Measurements from ENCODE around the gene GNAI1. TPM values are rescaled to one million over a fixed set of nuclear protein-coding genes. Genes with fewer than 3 reads are reported as not detected.
A peak's percentile ranks its signal among the peaks of the same experiment; 100 is the strongest.

GNAI1 gene
- total RNA-seq, 2 experiments from 2014 or later, result 2.3 to 2.4 TPM

- Mint-ChIP-seq H3K27ac (no peak overlapping the region), H3K9me3 (no peaks in the 10 kb centered on the region), H3K4me3 (peak overlapping the region; percentile 72), H3K36me3 (ENCODE audit: low read depth) (no peaks in the 10 kb centered on the region), H3K27me3 (ENCODE audit: low read depth) (peaks cover 46% of the 10 kb centered on the region), H3K4me1 (ENCODE audit: low read depth) (peaks cover 35% of the 10 kb centered on the region)
- intact Hi-C loops (cut with micrococcal nuclease), result loop anchor here (10.0 kb wide), 1 partner anchor 521 kb away; no protein-coding TSS in a partner anchor
- no peak for DNase-seq
- CTCF ChIA-PET, result interaction anchor here (1.0 kb wide), 1 partner anchor 143 kb away, joined by 3 read pairs; no protein-coding TSS in a partner anchor
These were observed 506 bp upstream of the GNAI1 start for GRCh38 chr7:80134115-80134535.

GRCh38 chr7:80135309-80136104, 876 bp downstream of the GNAI1 start:
- CTCF ChIA-PET, result interaction anchor here (0.9 to 1.1 kb wide), 3 partner anchors 8 to 45 kb away, joined by 3 to 7 read pairs (median 3); no protein-coding TSS in a partner anchor

GRCh38 chr7:80136261-80137055, 1.8 kb downstream of the GNAI1 start:
- Mint-ChIP-seq H3K27ac (peak overlapping the region; percentile 66), H3K27me3 (ENCODE audit: low read depth) (peaks cover 50% of the 10 kb centered on the region), H3K36me3 (ENCODE audit: low read depth) (peaks cover 3% of the 10 kb centered on the region), H3K4me1 (ENCODE audit: low read depth) (peaks cover 37% of the 10 kb centered on the region), H3K9me3 (no peaks in the 10 kb centered on the region), H3K4me3 (peak overlapping the region; percentile 74)
- CTCF ChIA-PET, result interaction anchor here (0.9 to 1.1 kb wide), 2 partner anchors 9 to 17 kb away, joined by 3 to 7 read pairs; no protein-coding TSS in a partner anchor
- peak; percentile 20 for DNase-seq
- intact Hi-C loops (cut with micrococcal nuclease), result loop anchor here (1.0 to 10.0 kb wide), 9 partner anchors 15 to 518 kb away; no protein-coding TSS in a partner anchor

More at GRCh38 chr7:80135309-80136104, 876 bp downstream of the GNAI1 start:
- H3K4me1 Mint-ChIP-seq (ENCODE audit: low read depth), result peaks cover 37% of the 10 kb centered on the region
- H3K27me3 Mint-ChIP-seq (ENCODE audit: low read depth), result peaks cover 48% of the 10 kb centered on the region
- peak overlapping the region; percentile 74 for H3K4me3 Mint-ChIP-seq
- H3K36me3 Mint-ChIP-seq (ENCODE audit: low read depth), result no peaks in the 10 kb centered on the region
- no peaks in the 10 kb centered on the region for H3K9me3 Mint-ChIP-seq
- peak; percentile 46 for DNase-seq
- intact Hi-C loops (cut with micrococcal nuclease), result loop anchor here (1.0 to 10.0 kb wide), 9 partner anchors 16 to 519 kb away; no protein-coding TSS in a partner anchor
- H3K27ac Mint-ChIP-seq, result peak overlapping the region; percentile 66

- no peaks in the 10 kb centered on the region for H3K9me3 Mint-ChIP-seq
- H3K36me3 Mint-ChIP-seq (ENCODE audit: low read depth), result peaks cover 3% of the 10 kb centered on the region
- peaks cover 37% of the 10 kb centered on the region for H3K4me1 Mint-ChIP-seq (ENCODE audit: low read depth)
- peaks cover 51% of the 10 kb centered on the region for H3K27me3 Mint-ChIP-seq (ENCODE audit: low read depth)
- CTCF ChIA-PET, result interaction anchor here (1.9 kb wide), 1 partner anchor 13 kb away, joined by 7 read pairs; no protein-coding TSS in a partner anchor
- intact Hi-C loops (cut with micrococcal nuclease), result loop anchor here (5.0 to 10.0 kb wide), 2 partner anchors 60 to 517 kb away; no protein-coding TSS in a partner anchor
- H3K4me3 Mint-ChIP-seq, result no peak overlapping the region
- no peak overlapping the region for H3K27ac Mint-ChIP-seq
- no peak for DNase-seq
These were observed 2.8 kb downstream of the GNAI1 start for GRCh38 chr7:80137410-80137809.

GRCh38 chr7:80139236-80139635, 4.6 kb downstream of the GNAI1 start:
- Mint-ChIP-seq H3K27me3 (ENCODE audit: low read depth) (peaks cover 41% of the 10 kb centered on the region), H3K36me3 (ENCODE audit: low read depth) (peaks cover 3% of the 10 kb centered on the region), H3K4me3 (no peak overlapping the region), H3K4me1 (ENCODE audit: low read depth) (peaks cover 25% of the 10 kb centered on the region), H3K9me3 (no peaks in the 10 kb centered on the region), H3K27ac (no peak overlapping the region)
- CTCF ChIA-PET, result interaction anchor here (0.6 kb wide), 1 partner anchor 208 kb away, joined by 4 read pairs; no protein-coding TSS in a partner anchor
- no peak for DNase-seq
- intact Hi-C loops (cut with micrococcal nuclease), result loop anchor here (5.0 to 10.0 kb wide), 2 partner anchors 62 to 516 kb away; no protein-coding TSS in a partner anchor

GRCh38 chr7:80140388-80140787, 5.8 kb downstream of the GNAI1 start:
- no peak for DNase-seq
- Mint-ChIP-seq H3K4me3 (no peak overlapping the region), H3K4me1 (ENCODE audit: low read depth) (peaks cover 23% of the 10 kb centered on the region), H3K27ac (no peak overlapping the region), H3K36me3 (ENCODE audit: low read depth) (peaks cover 3% of the 10 kb centered on the region), H3K9me3 (no peaks in the 10 kb centered on the region), H3K27me3 (ENCODE audit: low read depth) (peaks cover 45% of the 10 kb centered on the region)
- intact Hi-C loops (cut with micrococcal nuclease), result no loop called here
- CTCF ChIA-PET, result no interaction called here

- intact Hi-C loops (cut with micrococcal nuclease), result no loop called here
- H3K4me1 Mint-ChIP-seq (ENCODE audit: low read depth), result peaks cover 18% of the 10 kb centered on the region
- H3K9me3 Mint-ChIP-seq, result no peaks in the 10 kb centered on the region
- CTCF ChIA-PET, result no interaction called here
- H3K27ac Mint-ChIP-seq, result no peak overlapping the region
- H3K27me3 Mint-ChIP-seq (ENCODE audit: low read depth), result peaks cover 48% of the 10 kb centered on the region
- no peak for DNase-seq
- H3K4me3 Mint-ChIP-seq, result no peak overlapping the region
- peaks cover 3% of the 10 kb centered on the region for H3K36me3 Mint-ChIP-seq (ENCODE audit: low read depth)
These were observed 6.7 kb downstream of the GNAI1 start for GRCh38 chr7:80141376-80141775.

- no peak overlapping the region for H3K4me3 Mint-ChIP-seq
- no peak overlapping the region for H3K27ac Mint-ChIP-seq
- CTCF ChIA-PET, result interaction anchor here (1.5 kb wide), 1 partner anchor 30 kb away, joined by 4 read pairs; no protein-coding TSS in a partner anchor
- no peak for DNase-seq
- H3K36me3 Mint-ChIP-seq (ENCODE audit: low read depth), result peaks cover 3% of the 10 kb centered on the region
- peaks cover 41% of the 10 kb centered on the region for H3K27me3 Mint-ChIP-seq (ENCODE audit: low read depth)
- peaks cover 8% of the 10 kb centered on the region for H3K4me1 Mint-ChIP-seq (ENCODE audit: low read depth)
- no peaks in the 10 kb centered on the region for H3K9me3 Mint-ChIP-seq
- intact Hi-C loops (cut with micrococcal nuclease), result no loop called here
These were observed 8.4 kb downstream of the GNAI1 start for GRCh38 chr7:80142853-80143580.

GRCh38 chr7:80145780-80146422, 11.3 kb downstream of the GNAI1 start:
- Mint-ChIP-seq H3K4me1 (ENCODE audit: low read depth) (peaks cover 6% of the 10 kb centered on the region), H3K27ac (no peak overlapping the region), H3K9me3 (peaks cover under 1% of the 10 kb centered on the region), H3K36me3 (ENCODE audit: low read depth) (peaks cover 3% of the 10 kb centered on the region), H3K27me3 (ENCODE audit: low read depth) (peaks cover 39% of the 10 kb centered on the region), H3K4me3 (no peak overlapping the region)
- CTCF ChIA-PET, result no interaction called here
- intact Hi-C loops (cut with micrococcal nuclease), result no loop called here
- DNase-seq, result no peak

GRCh38 chr7:80146545-80147182, 12.0 kb downstream of the GNAI1 start:
- intact Hi-C loops (cut with micrococcal nuclease), result no loop called here
- Mint-ChIP-seq H3K4me1 (ENCODE audit: low read depth) (peaks cover 13% of the 10 kb centered on the region), H3K27me3 (ENCODE audit: low read depth) (peaks cover 35% of the 10 kb centered on the region), H3K36me3 (ENCODE audit: low read depth) (no peaks in the 10 kb centered on the region), H3K9me3 (peaks cover 2% of the 10 kb centered on the region), H3K4me3 (no peak overlapping the region), H3K27ac (no peak overlapping the region)
- CTCF ChIA-PET, result no interaction called here
- DNase-seq, result no peak
